GM21360 (cell line): Measurements from ENCODE around the gene NUTM2D.
"Not testable (repeated sequence)": the region's sequence is repeated elsewhere in the genome, so short reads cannot be mapped to it uniquely, and the experiment has no call there.

Experiments
- ATAC-seq: cut with Tn5 transposase; IDR thresholded peaks from one replicate; pipeline ENCODE4 v1.9.1; 2021; ENCODE audit warnings: mild to moderate bottlenecking, moderate library complexity; ENCODE audit not compliant: unreplicated experiment

NUTM2D gene

DNA sequence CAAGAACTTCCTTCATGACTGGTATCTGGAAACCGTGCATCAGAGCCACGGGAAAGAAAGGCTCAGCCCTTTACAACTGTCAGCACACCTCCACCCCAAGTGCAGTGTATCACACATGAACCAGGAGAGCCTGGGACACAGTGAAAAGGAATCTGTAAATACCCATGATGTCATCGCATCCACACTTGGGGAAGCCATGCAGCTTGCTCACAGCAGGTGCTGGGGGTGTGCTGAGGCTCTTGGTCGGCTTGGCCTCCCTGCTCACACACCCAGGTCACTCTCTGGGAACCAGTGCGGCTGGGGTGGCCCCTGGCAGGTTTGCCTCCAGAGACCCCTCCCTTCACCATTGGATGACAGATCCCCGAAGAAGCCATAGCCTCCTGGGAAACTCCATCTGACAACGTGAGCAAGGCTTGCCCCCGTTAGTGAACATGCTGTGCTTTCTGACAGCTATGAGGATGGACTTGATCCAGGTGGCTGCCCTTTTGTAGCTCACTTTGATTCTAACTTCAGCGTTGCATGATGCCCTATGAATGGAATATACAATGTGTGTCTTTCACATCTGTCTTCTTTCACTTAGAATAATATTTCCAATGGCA is 12.1 kb downstream of the NUTM2D start:
- not testable (repeated sequence) for ATAC-seq

DNA sequence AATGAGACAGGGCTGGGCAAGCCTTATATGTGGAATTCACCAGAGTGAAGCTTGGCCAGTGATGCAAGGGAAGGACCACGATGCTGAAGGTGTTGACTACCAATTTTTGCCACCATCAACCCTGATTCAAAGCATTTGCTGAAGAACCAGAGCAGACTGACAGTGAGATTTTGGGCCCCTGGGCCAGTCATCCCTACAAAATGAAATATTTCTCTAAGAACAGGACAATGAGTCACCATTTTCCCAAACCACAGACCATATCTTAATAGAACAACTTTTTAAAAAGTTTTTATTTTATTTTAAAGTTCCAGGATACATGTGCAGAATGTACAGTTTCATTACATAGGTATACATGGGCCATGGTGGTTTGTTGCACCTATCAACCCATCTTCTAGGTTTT is 16.5 kb downstream of the NUTM2D start:
- not testable (repeated sequence) for ATAC-seq

DNA sequence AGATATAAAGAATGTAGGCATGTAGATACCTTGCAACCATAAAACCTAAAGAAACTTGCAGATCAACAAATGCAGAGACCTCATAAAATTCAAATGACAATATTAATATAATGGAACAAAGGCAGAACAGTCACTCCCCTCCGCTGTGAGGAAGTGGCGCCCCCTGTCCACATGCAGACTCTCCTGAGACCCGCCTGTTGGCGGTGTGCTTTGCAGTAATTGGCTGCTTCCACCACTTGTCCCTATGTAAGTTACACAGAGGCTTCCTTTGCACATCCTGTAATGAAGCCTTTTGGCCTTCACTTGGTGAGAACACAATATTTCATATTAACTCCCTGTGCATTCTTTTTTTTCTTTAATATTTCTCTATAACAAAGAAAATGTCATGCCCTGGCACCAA is 21.6 kb downstream of the NUTM2D start:
- not testable (repeated sequence) for ATAC-seq

DNA sequence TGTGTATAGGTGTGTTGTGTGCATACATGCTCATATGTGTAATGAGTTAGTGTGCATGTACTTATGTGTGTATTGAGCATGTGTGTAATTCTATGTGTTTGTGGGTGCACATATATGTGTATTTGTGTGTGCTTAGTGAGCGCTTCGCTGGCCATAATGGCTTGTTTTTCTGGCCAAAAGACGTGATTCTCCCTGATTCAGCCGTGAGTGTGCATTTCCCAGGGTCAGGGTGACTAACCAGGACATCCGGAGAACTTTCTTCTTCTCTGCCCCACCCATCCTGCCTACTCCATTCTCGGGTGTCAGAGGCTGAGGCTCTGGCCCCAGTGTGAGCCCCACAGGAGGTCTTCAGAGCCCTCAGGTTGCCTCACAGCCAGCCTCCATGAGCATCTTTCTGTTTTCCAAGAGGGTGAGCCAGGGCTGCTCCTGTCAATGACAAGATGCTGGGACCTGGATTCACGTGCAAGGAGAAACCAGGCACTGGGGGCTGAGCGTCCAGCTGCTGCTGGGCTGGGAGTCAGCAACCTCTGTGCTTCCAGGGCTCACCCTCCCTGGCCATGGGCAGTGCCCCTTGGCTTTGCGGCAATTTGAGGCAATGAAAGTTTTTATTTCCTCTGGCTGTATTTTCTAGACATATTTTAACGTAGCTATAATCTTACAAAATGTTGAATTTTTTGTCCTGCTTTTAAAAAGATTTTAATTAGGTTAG is 25.8 kb downstream of the NUTM2D start:
- ATAC-seq = not testable (repeated sequence)

DNA sequence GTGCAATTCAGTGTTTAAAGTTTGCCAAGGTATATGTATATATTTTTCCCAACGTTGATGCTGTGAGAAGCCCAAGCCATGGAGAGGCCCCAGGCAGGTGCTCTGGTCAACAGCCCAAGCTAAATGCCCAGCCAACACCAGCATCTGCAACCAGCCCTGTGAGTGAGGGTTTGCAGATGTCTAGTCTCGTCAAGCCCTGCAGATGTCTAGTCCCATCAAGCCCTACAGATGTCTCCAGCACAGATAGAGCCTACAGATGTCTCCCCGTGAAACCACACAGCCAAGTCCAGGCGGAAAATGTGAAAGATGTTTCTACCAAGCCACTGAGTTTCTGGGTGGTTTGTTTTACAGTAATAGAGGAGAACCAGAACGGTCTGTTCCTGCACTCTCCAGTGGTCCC is 26.7 kb downstream of the NUTM2D start:
- ATAC-seq = not testable (repeated sequence)

DNA sequence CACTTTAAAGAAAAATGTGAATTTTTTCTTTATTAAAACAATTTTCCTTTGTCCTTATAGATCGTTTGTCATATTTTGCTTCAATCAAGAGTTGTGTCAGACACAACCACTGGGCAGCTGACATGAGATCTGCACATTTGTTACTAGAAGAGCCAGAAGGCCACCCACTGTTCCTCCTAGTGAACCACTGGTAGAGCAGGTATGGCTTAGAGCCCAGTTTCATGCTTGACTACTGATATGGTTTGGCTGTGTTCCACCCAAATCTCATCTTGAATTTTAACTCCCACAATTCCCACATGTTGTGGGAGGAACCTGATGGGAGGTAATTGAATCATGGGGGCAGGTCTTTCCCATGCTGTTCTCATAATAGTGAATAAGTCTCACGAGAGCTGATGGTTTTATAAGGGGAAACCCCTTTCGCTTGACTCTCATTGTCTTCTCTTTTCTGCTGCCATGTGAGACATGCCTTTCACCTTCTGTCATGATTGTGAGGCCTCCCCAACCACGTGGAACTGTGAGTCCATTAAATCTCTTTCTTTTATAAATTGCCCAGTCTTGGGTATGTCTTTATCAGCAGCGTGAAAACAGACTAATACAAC is 28.3 kb downstream of the NUTM2D start:
- ATAC-seq = not testable (repeated sequence)

DNA sequence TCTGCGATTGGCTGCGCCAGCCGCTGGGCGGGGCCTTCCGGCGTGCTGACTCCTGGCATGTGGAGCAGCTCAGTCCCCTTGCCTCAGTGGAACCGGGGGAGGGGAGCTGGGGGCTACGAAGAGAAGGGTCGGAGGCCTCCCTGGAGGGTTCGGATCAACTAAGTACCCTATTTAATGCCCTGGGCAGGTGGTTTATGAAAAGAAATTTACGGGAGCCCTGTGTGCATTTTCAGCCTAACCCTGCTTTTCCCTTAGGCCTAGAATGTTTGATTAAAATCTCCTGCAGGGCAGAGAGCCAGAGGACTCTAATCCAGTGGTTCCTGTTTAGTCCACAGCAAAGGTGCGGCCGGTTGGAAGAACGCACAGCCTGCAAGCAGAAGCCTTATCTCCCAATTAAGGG is 33.8 kb downstream of the NUTM2D start:
- not testable (repeated sequence) for ATAC-seq

DNA sequence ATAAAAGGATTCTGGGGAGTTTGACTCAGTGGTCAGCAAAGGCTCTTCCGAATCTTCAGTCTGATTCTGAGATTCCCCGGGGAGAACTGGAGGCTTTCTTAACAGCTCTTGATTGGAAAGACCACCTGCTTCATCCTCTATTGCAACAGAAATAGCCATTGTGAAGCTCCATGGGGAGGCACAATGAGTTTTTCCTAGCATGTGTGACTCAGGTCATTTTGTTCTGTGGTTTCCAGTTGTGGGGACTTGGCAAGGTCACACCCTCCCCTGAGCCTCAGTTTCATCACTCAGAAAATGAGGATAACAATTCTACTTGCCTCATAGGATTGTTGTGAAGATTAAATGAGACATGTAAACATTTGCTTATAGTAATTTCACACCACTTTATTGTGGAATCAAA is 38.7 kb downstream of the NUTM2D start:
- not testable (repeated sequence) for ATAC-seq

DNA sequence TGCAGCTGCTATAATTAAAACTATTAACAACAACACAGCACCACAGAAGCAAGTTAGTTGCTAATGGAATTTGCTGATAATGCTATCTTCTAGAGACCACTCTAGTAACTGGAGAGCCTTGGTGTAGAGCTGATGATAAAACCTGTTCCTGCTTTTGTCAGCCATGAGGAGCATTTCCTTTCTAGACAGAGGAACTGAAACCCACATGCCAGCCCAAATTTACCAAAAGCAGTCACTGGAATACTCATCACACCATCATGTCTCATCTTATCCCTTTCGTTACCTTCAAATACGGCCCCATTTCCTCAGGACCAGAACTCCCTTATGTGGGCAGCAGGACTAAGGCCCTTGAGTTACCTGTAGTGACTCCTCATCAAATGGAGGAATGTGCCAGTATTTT is 40.9 kb downstream of the NUTM2D start:
- ATAC-seq = not testable (repeated sequence)

DNA sequence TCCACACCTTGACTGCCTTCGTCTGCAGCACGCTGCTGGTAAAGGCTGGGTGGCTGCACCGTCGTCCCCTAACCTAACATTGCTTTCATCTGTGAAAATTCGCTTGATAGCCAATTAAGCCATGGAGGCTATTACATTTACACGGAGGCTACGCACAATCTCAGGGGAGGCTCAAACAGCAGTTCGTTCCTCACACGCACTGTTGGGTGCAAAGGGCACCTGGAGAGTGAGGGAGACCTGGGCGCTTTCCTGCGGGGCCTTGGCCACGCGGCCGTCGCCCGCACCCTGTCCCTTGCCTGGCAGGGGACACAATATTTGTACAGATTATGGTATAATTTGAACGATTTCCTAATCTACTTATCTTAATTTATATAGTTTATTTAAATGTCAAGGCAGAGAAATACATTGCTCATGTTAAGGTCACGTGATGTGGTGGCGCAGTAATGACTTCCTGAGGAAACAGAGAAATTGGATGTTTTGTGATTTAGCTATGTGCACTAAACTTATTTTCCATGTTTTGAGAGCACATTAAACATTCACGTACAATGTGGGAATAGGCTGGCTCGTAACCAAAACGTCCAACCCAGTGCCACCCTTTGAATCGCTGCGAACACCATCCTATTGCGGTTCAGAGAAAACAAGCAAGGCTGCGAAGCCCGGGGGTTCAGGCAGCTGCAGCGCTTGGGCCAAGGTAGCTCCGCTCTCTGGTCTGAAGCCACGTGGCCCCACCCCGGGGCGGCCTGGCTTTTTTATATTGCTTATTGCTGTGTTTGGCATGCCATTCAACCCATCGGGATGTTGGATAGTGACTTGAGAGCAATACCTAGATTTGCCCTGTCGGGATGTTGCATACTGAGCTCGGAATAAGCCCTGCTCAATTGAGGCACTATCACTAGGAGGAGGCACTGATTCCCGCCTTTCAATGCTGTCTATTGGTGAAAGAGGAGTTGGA is 50.2 kb downstream of the NUTM2D start:
- not testable (repeated sequence) for ATAC-seq

DNA sequence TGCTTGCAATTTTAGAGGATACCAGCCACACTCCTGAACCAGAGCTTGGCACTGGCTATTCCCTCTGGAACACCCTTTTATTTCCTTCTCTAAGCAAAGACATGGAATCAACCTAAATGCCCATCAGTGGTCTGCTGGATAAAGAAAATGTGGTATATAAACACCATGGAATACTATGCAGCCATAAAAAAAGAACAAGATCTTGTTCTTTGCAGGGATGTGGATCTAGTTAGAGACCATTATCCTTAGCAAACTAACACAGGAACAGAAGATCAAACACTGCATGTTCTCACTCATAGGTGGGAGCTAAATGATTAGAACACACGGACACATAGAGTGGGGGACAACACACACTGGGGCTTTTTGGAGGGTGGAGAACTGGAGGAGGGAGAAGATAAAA is 56.4 kb downstream of the NUTM2D start:
- ATAC-seq = not testable (repeated sequence)
